WTC11 (cell line): ENCODE data around the gene SWT1. TPM values are rescaled to one million over a fixed set of nuclear protein-coding genes. Genes with fewer than 3 reads are reported as not detected.

ENCODE experiments used
- ATAC-seq: fragments of 200-7000 bp; cut with Tn5 transposase; 2 replicates; pipeline ENCODE4 v1.10.0; 2021; ENCODE audit warnings: mild to moderate bottlenecking, moderate library complexity
- CTCF ChIA-PET: fragments of 300-600 bp; sonication (Branson Sonifier 250); formaldehyde crosslinking; loops from one replicate; lab custom pipeline; 2021; ENCODE audit warnings: antibody characterized with exemption; lab: Charles Lee
- POLR2A ChIA-PET: fragments of 350-600 bp; sonication (Branson Sonifier 250); formaldehyde crosslinking; loops from one replicate; lab custom pipeline; 2021; ENCODE audit warnings: antibody characterized with exemption; lab: Charles Lee
- DNase-seq: peaks from one replicate; pipeline ENCODE4 v3.0.0; 2021; ENCODE audit warnings: low spot score
- H3K27ac Mint-ChIP-seq: 2 replicates; pipeline ENCODE4 v1.8.0; 2021; ENCODE audit warnings: mixed read lengths
- H3K27me3 Mint-ChIP-seq: 2 replicates; pipeline ENCODE4 v1.8.0; 2021; ENCODE audit warnings: low read depth, mild to moderate bottlenecking, moderate library complexity, mixed read lengths
- H3K36me3 Mint-ChIP-seq: 2 replicates; pipeline ENCODE4 v1.8.0; 2021; ENCODE audit warnings: mixed read lengths
- H3K4me1 Mint-ChIP-seq: 2 replicates; pipeline ENCODE4 v1.8.0; 2022; ENCODE audit warnings: mixed read lengths
- H3K4me3 Mint-ChIP-seq: 2 replicates; pipeline ENCODE4 v1.8.0; 2021; ENCODE audit warnings: mild to moderate bottlenecking, moderate library complexity, mixed read lengths
- H3K9me3 Mint-ChIP-seq: 2 replicates; pipeline ENCODE4 v1.8.0; 2021; ENCODE audit warnings: mixed read lengths
- ARID4B ChIP-seq: sonication (generic); formaldehyde crosslinking; IDR thresholded peaks from 2 replicates; pipeline ENCODE4 v1.8.0; 2023; ENCODE audit warnings: missing genetic modification reagents, mild to moderate bottlenecking, borderline replicate concordance
- ATF1 ChIP-seq: sonication (generic); formaldehyde crosslinking; IDR thresholded peaks from 2 replicates; pipeline ENCODE4 v1.8.1; 2023; ENCODE audit warnings: mild to moderate bottlenecking, moderate library complexity, missing genetic modification reagents
- ATF6 ChIP-seq: sonication (generic); formaldehyde crosslinking; IDR thresholded peaks from 2 replicates; pipeline ENCODE4 v1.8.1; 2023; ENCODE audit warnings: mild to moderate bottlenecking, missing genetic modification reagents
- CDX4 ChIP-seq: fragments of 250-450 bp; sonication (Bioruptor Pico); IDR thresholded peaks from 2 replicates; pipeline ENCODE4 v1.9.0; 2021; ENCODE audit warnings: moderate library complexity, mild to moderate bottlenecking, inconsistent platforms, borderline replicate concordance
- EMX1 ChIP-seq: fragments of 250-450 bp; sonication (Bioruptor Pico); IDR thresholded peaks from 2 replicates; pipeline ENCODE4 v1.8.0; 2021; ENCODE audit warnings: mild to moderate bottlenecking
- ESRRA ChIP-seq: sonication (generic); formaldehyde crosslinking; IDR thresholded peaks from 2 replicates; pipeline ENCODE4 v1.8.1; 2022; ENCODE audit warnings: mild to moderate bottlenecking, missing genetic modification reagents, borderline replicate concordance
- FOXK1 ChIP-seq: sonication (generic); formaldehyde crosslinking; IDR thresholded peaks from 2 replicates; pipeline ENCODE4 v1.8.0; 2022; ENCODE audit warnings: mild to moderate bottlenecking, moderate library complexity, missing genetic modification reagents
- FOXP1 ChIP-seq: sonication (generic); formaldehyde crosslinking; IDR thresholded peaks from 2 replicates; pipeline ENCODE4 v1.8.0; 2022; ENCODE audit warnings: missing genetic modification reagents, mild to moderate bottlenecking, moderate library complexity, borderline replicate concordance
- GRHL2 ChIP-seq: fragments of 250-450 bp; sonication (Bioruptor Pico); IDR thresholded peaks from 2 replicates; pipeline ENCODE4 v1.8.0; 2022; ENCODE audit warnings: mild to moderate bottlenecking, moderate library complexity; ENCODE audit not compliant: insufficient replicate concordance, severe bottlenecking
- KAT7 ChIP-seq: sonication (generic); formaldehyde crosslinking; IDR thresholded peaks from 2 replicates; pipeline ENCODE4 v1.8.1; 2023; ENCODE audit warnings: missing genetic modification reagents, mild to moderate bottlenecking, borderline replicate concordance
- NFATC4 ChIP-seq: fragments of 250-450 bp; sonication (Bioruptor Pico); IDR thresholded peaks from 2 replicates; pipeline ENCODE4 v1.9.0; 2021; ENCODE audit warnings: mild to moderate bottlenecking
- NFE2L1 ChIP-seq: sonication (generic); formaldehyde crosslinking; IDR thresholded peaks from 2 replicates; pipeline ENCODE4 v1.8.1; 2023; ENCODE audit warnings: missing genetic modification reagents
- NR3C1 ChIP-seq: sonication (generic); formaldehyde crosslinking; conservative IDR thresholded peaks from 2 replicates; pipeline ENCODE4 v1.8.1; 2023; ENCODE audit warnings: low read depth, mild to moderate bottlenecking, missing genetic modification reagents
- RORB ChIP-seq: fragments of 250-450 bp; sonication (Bioruptor Pico); IDR thresholded peaks from 2 replicates; pipeline ENCODE4 v1.9.0; 2021; ENCODE audit warnings: mild to moderate bottlenecking
- TP53 ChIP-seq: sonication (generic); formaldehyde crosslinking; IDR thresholded peaks from 2 replicates; pipeline ENCODE4 v1.8.1; 2023; ENCODE audit warnings: mild to moderate bottlenecking, missing genetic modification reagents
- USF1 ChIP-seq: sonication (generic); formaldehyde crosslinking; IDR thresholded peaks from 2 replicates; pipeline ENCODE4 v1.8.0; 2022; ENCODE audit warnings: mild to moderate bottlenecking, missing genetic modification reagents
- ZBTB43 ChIP-seq: sonication (generic); formaldehyde crosslinking; IDR thresholded peaks from 2 replicates; pipeline ENCODE4 v1.8.1; 2023; ENCODE audit warnings: mild to moderate bottlenecking, missing genetic modification reagents
- ZNF532 ChIP-seq: fragments of 250-450 bp; sonication (Bioruptor Pico); IDR thresholded peaks from 2 replicates; pipeline ENCODE4 v1.9.0; 2021; ENCODE audit warnings: mild to moderate bottlenecking, borderline replicate concordance
- total RNA-seq: library from RNA; stranded (reverse); gene quantifications from 3 replicates; pipeline ENCODE4 v1.2.3, GENCODE V29; 2021

Gene SWT1
- total RNA-seq, 1 experiment from 2014 or later = 5.8 TPM

GRCh38 chr1:185207170-185207569 lies 50.2 kb downstream of the SWT1 start:
- Mint-ChIP-seq H3K36me3 (peaks cover 22% of the 10 kb centered on the region), H3K4me1 (no peaks in the 10 kb centered on the region), H3K4me3 (no peak overlapping the region), H3K27me3 (no peaks in the 10 kb centered on the region), H3K9me3 (peaks cover 27% of the 10 kb centered on the region), H3K27ac (no peak overlapping the region)
- DNase-seq (no peak), ATAC-seq (no peak)
- no peak for TF ChIP-seq CDX4
- TF ChIP-seq GRHL2 = no peak
- TF ChIP-seq NFATC4 (CRISPR knock-in tag) = no peak
- no peak for TF ChIP-seq TP53 (CRISPR knock-in tag)
- no peak for TF ChIP-seq EMX1
- POLR2A ChIA-PET = no interaction called here
- CTCF ChIA-PET = no interaction called here

GRCh38 chr1:185207980-185208602 lies 51.1 kb downstream of the SWT1 start:
- Mint-ChIP-seq H3K9me3 (peaks cover 30% of the 10 kb centered on the region), H3K27ac (no peak overlapping the region), H3K36me3 (peaks cover 22% of the 10 kb centered on the region), H3K27me3 (no peaks in the 10 kb centered on the region), H3K4me3 (no peak overlapping the region), H3K4me1 (no peaks in the 10 kb centered on the region)
- DNase-seq = no peak
- POLR2A ChIA-PET = no interaction called here
- CTCF ChIA-PET = no interaction called here
- ATAC-seq = no peak
- no peak for TF ChIP-seq RORB (CRISPR knock-in tag)
- TF ChIP-seq NR3C1 (CRISPR knock-in tag) = no peak
- TF ChIP-seq ATF6 (CRISPR knock-in tag) = no peak
- TF ChIP-seq FOXP1 (CRISPR knock-in tag) = no peak
- no peak for TF ChIP-seq NFE2L1 (CRISPR knock-in tag)
- no peak for TF ChIP-seq ZBTB43 (CRISPR knock-in tag)
- TF ChIP-seq FOXK1 = no peak
- no peak for TF ChIP-seq ARID4B (CRISPR knock-in tag)
- no peak for TF ChIP-seq ESRRA
- TF ChIP-seq ATF1 (CRISPR knock-in tag) = no peak
- TF ChIP-seq USF1 (CRISPR knock-in tag) = no peak
- no peak for TF ChIP-seq KAT7
- TF ChIP-seq ZNF532 (CRISPR knock-in tag) = no peak
